ENCODE measurements around the gene FAT1.

The FAT1 gene

DNA sequence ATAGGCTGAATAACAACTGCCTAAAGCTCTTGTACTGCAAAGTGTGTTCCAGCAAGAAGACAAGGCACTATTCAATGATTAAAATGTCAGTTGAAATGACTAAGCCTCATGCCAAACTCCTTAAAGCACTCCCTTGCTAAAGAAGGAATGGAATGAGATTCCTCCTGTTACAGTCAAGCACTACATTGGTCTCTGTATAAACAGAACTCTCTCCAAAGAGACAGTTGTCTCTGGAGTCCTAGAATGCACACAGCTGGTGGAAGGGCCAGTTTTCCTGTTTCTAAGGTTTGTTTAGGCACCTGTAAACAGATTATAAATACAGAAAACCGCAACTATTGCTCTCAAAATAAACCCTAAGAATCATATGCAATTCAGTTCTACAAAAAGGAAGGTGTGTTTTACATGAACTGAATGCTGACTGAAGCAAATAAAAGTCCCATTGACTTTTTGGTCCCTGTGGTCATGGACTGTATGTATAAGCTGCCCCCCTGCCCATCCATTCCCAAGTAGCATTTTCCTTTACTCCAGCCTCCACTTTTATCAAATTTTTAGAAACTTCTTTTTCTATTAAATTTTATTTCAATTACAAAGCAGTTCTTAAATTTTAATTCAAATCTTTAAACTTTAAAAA is 47.0 kb downstream of the FAT1 start:
- in situ Hi-C loops (cut with MboI; ENCODE audit: low sequenced_read_pairs, unreplicated experiment): no loop called here
- DNase-seq (ENCODE audit: low spot score): no peak
- TF ChIP-seq, protein P1, sequence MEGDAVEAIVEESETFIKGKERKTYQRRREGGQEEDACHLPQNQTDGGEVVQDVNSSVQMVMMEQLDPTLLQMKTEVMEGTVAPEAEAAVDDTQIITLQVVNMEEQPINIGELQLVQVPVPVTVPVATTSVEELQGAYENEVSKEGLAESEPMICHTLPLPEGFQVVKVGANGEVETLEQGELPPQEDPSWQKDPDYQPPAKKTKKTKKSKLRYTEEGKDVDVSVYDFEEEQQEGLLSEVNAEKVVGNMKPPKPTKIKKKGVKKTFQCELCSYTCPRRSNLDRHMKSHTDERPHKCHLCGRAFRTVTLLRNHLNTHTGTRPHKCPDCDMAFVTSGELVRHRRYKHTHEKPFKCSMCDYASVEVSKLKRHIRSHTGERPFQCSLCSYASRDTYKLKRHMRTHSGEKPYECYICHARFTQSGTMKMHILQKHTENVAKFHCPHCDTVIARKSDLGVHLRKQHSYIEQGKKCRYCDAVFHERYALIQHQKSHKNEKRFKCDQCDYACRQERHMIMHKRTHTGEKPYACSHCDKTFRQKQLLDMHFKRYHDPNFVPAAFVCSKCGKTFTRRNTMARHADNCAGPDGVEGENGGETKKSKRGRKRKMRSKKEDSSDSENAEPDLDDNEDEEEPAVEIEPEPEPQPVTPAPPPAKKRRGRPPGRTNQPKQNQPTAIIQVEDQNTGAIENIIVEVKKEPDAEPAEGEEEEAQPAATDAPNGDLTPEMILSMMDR (IDR thresholded peaks at IDR 0.05; ENCODE audit: borderline replicate concordance, control extremely low read depth, extremely low read depth, insufficient read depth, missing control alignments): no peak

DNA sequence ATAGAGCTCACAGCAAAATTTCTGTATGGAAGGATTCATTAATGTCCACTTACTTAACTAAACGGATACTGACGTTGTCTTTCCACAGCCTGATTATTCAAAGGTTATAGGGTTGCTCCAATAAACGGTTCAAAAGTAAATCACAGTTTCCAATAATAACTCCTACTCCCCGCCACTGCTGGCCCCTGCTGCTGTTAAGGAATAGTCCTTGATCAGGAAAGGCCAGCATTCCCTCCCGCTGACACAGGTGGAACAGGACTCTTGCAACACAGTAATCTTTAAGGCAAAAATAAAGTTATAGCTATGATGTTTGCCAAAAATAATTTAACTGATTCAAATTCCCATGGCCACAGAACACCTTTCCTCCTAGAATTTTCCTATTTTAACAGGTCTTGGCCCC is 53.9 kb downstream of the FAT1 start:
- TF ChIP-seq, protein P1 (IDR thresholded peaks at IDR 0.05; ENCODE audit: borderline replicate concordance, control extremely low read depth, extremely low read depth, insufficient read depth, missing control alignments): no peak
- in situ Hi-C loops (cut with MboI; ENCODE audit: low sequenced_read_pairs, unreplicated experiment): no loop called here

DNA sequence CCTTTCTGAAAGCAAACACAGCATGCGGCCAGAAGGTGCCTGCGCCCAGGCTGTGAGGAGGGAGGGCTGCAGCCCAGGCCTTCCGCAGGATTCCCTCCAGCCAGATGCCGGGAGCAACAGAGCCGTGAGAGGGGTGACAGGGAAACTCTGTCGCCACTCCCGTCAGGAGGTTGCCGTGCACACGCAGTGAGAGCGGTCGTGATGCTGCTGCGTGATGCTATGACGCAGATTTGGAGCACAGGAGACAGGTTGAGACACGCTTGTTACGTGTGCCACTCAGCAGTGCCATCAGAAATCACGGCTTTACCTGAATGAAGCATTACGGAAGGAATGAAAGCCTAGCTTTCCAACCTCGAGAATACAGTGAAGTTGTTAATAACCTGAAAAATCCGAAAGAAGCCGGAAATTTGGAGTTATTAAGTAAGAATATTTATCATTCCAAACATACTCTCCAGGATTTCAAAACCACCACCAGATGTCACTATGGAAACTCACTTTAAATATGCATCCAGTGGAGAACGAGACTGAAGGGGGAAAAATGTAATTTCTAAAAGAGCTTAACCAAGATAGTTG is 54.4 kb downstream of the FAT1 start:
- no peak for DNase-seq (ENCODE audit: low spot score)
- in situ Hi-C loops (cut with MboI; ENCODE audit: low sequenced_read_pairs, unreplicated experiment): no loop called here
- TF ChIP-seq, protein P1 (IDR thresholded peaks at IDR 0.05; ENCODE audit: borderline replicate concordance, control extremely low read depth, extremely low read depth, insufficient read depth, missing control alignments): no peak

More for the DNA sequence above, 53.9 kb downstream of the FAT1 start:
- no peak for DNase-seq (ENCODE audit: low spot score)

DNA sequence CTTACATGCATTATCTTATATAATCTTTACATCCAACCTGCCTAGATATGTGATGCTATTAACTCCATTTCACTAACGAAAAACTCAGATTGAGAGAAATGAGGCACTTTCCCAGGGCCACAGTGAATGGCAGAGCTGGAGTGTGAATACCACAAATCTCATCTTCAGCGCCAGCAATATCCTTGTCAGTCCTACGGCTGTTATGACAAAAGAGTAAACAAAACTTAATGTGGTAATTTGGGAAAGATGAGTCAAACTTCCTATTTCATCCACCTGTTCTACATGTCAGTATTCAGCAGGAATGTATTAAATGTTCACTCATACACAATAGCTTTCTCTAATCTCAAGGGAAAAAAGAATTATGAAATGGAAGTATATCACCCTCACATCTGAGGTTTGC is 56.9 kb downstream of the FAT1 start:
- in situ Hi-C loops (cut with MboI; ENCODE audit: low sequenced_read_pairs, unreplicated experiment): no loop called here
- no peak for DNase-seq (ENCODE audit: low spot score)
- TF ChIP-seq, protein P1 (IDR thresholded peaks at IDR 0.05; ENCODE audit: borderline replicate concordance, control extremely low read depth, extremely low read depth, insufficient read depth, missing control alignments): no peak

DNA sequence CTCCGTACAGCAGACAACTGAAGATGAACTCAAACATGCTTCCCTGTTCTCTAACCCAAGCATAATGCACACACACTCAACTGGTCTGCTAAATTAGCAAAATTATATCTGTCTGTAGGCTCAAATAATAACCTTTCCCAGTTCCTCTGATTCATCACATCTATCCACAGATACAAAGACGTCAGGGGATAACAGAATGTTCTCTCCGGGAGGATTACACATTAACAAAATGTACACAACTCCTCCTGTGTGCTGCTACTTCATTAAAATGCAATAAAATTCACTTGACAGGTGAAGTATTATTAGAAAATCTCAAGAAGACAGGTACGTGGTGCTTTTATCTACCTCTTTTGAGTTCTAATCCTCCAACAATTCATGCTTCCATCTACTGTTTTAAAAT is 57.4 kb downstream of the FAT1 start:
- in situ Hi-C loops (cut with MboI; ENCODE audit: low sequenced_read_pairs, unreplicated experiment): no loop called here
- no peak for DNase-seq (ENCODE audit: low spot score)
- TF ChIP-seq, protein P1 (IDR thresholded peaks at IDR 0.05; ENCODE audit: borderline replicate concordance, control extremely low read depth, extremely low read depth, insufficient read depth, missing control alignments): no peak

DNA sequence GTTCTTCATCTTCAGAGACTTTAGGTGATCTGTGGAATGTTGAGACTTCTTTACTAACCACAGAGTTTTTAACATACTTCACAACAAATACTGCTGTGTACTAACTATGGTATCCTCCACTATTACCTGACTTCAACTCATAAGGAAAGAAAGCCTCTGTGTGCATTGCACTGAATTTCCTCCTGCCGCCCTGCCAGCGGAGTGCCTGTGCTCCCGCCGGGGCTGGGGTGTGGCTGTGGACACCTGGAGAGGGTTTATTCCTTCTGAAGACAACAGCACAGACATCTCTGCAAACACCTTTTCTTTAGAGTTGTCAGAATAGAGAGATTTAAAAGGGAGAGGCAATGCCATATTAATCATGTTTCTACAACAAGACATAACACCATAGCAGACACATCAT is 63.3 kb downstream of the FAT1 start:
- TF ChIP-seq, protein P1 (IDR thresholded peaks at IDR 0.05; ENCODE audit: borderline replicate concordance, control extremely low read depth, extremely low read depth, insufficient read depth, missing control alignments): no peak
- in situ Hi-C loops (cut with MboI; ENCODE audit: low sequenced_read_pairs, unreplicated experiment): no loop called here

More for the DNA sequence above, 63.3 kb downstream of the FAT1 start:
- no peak for DNase-seq (ENCODE audit: low spot score)

Measured in GM13976 (cell line).